GM12878 (cell line): Measurements from ENCODE around the gene PLXNA2.

ENCODE experiments used
- ESRRA ChIP-seq: IDR thresholded peaks from 2 replicates; pipeline ENCODE4 v1.6.1; 2012; ENCODE audit warnings: mild to moderate bottlenecking, low read length, improper control_type of control experiment
- GABPA ChIP-seq: IDR thresholded peaks from 2 replicates; pipeline ENCODE4 v1.6.1; 2014; ENCODE audit warnings: antibody characterized with exemption, low read depth, mild to moderate bottlenecking, inconsistent platforms
- MXI1 ChIP-seq: fragments of 150-350 bp; IDR thresholded peaks from 2 replicates; pipeline ENCODE4 v1.6.1; 2011; ENCODE audit warnings: low read depth, mild to moderate bottlenecking, inconsistent platforms, low read length, improper control_type of control experiment
- SMAD1 ChIP-seq: fragments of 450-650 bp; IDR thresholded peaks from 2 replicates; pipeline ENCODE4 v1.6.1; 2018; ENCODE audit warnings: mild to moderate bottlenecking, low read depth; ENCODE audit not compliant: partially characterized antibody
- TAF1 ChIP-seq: IDR thresholded peaks from 2 replicates; pipeline ENCODE4 v1.6.1; 2011; ENCODE audit warnings: mild to moderate bottlenecking, low read depth, low read length, borderline replicate concordance
- TF ChIP-seq, protein P1 (sequence below), 3 experiments: IDR thresholded peaks in 2 of 3; conservative IDR thresholded peaks in 1 of 3; 2 replicates each; pipeline ENCODE4 v1.5.1; 2011; ENCODE audit warnings: low read depth in 3 of 3, low read length in 3 of 3, mild to moderate bottlenecking in 3 of 3, control low read depth in 2 of 3, moderate library complexity in 2 of 3, inconsistent platforms in 1 of 3, mixed read lengths in 1 of 3; ENCODE audit not compliant: control insufficient read depth in 2 of 3, insufficient read depth in 1 of 3; ENCODE audit errors: extremely low read depth in 1 of 3
- TF ChIP-seq, protein P2 (sequence below): fragments of 450-650 bp; formaldehyde crosslinking; IDR thresholded peaks from 2 replicates; pipeline ENCODE4 v1.5.0; 2022; ENCODE audit warnings: mild to moderate bottlenecking, missing genetic modification characterization

DNA sequence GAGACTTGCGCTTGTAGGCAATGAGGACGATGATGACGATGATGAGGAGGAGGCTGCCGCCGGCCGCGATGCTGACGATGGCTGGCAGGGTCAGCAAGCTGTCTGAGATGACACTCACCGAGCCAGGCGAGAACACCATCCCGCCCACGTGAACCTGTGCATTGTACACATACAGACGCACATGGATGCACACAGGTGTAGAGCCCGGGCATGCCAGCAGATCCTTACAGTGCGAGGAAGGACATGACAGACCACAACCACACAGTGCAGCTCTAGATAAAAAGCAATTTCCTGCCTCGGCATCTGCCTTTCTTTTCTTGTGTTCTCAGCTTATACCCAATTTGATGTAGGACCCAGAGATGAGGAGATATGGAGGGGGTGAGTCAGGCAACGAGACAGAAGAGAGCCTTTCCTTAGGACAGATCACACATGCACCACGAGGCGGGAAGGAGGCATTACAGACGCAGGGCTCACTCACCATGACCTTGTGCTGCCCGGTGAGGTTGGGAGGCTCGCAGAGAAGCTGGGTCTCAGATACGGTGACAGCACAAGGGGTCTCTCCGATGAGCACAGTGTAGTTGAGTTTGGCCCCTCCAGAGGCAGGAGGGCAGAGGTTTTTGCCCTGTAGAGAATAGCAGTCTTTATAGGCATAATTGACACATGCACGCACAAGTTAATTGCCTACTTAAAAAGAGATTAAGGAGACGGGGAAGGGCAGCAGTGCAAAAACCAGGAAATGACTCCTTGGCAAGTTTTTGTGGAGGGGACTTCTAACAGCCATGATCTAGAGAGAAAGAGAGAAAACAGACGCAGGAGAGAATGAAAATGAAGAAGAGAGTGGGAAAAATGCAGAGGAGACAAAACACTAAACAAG lies 199.4 kb downstream of the PLXNA2 start:
- TF ChIP-seq MXI1 (no peak), TAF1 (no peak), ESRRA (no peak), GABPA (no peak), SMAD1 (no peak)
- TF ChIP-seq, protein P1, sequence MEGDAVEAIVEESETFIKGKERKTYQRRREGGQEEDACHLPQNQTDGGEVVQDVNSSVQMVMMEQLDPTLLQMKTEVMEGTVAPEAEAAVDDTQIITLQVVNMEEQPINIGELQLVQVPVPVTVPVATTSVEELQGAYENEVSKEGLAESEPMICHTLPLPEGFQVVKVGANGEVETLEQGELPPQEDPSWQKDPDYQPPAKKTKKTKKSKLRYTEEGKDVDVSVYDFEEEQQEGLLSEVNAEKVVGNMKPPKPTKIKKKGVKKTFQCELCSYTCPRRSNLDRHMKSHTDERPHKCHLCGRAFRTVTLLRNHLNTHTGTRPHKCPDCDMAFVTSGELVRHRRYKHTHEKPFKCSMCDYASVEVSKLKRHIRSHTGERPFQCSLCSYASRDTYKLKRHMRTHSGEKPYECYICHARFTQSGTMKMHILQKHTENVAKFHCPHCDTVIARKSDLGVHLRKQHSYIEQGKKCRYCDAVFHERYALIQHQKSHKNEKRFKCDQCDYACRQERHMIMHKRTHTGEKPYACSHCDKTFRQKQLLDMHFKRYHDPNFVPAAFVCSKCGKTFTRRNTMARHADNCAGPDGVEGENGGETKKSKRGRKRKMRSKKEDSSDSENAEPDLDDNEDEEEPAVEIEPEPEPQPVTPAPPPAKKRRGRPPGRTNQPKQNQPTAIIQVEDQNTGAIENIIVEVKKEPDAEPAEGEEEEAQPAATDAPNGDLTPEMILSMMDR (IDR thresholded peaks at IDR 0.05 in 2 of 3, conservative IDR thresholded peaks at IDR 0.05 in 1 of 3; ENCODE audit: control insufficient read depth in 2 of 3, extremely low read depth in 1 of 3, insufficient read depth in 1 of 3, low read depth in 3 of 3, low read length in 3 of 3): no peak
- TF ChIP-seq, protein P2, sequence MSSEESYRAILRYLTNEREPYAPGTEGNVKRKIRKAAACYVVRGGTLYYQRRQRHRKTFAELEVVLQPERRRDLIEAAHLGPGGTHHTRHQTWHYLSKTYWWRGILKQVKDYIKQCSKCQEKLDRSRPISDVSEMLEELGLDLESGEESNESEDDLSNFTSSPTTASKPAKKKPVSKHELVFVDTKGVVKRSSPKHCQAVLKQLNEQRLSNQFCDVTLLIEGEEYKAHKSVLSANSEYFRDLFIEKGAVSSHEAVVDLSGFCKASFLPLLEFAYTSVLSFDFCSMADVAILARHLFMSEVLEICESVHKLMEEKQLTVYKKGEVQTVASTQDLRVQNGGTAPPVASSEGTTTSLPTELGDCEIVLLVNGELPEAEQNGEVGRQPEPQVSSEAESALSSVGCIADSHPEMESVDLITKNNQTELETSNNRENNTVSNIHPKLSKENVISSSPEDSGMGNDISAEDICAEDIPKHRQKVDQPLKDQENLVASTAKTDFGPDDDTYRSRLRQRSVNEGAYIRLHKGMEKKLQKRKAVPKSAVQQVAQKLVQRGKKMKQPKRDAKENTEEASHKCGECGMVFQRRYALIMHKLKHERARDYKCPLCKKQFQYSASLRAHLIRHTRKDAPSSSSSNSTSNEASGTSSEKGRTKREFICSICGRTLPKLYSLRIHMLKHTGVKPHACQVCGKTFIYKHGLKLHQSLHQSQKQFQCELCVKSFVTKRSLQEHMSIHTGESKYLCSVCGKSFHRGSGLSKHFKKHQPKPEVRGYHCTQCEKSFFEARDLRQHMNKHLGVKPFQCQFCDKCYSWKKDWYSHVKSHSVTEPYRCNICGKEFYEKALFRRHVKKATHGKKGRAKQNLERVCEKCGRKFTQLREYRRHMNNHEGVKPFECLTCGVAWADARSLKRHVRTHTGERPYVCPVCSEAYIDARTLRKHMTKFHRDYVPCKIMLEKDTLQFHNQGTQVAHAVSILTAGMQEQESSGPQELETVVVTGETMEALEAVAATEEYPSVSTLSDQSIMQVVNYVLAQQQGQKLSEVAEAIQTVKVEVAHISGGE (CRISPR knock-in tag): no peak
